ENCODE data around the gene LMF1. TPM values are rescaled to one million over a fixed set of nuclear protein-coding genes. Genes with fewer than 3 reads are reported as not detected.

Gene LMF1
- total RNA-seq, 1 donor from 2014 or later: 19.0 TPM

- H3K4me1 ChIP-seq: no peaks in the 10 kb centered on the region
- DNase-seq (no peak), ATAC-seq (peak; percentile 77)
- no peak overlapping the region for H3K27ac ChIP-seq
- intact Hi-C loops (cut with DNase I): loop anchor here (10.0 kb wide), 1 partner anchor 241 kb away; no protein-coding TSS in a partner anchor
- no peaks in the 10 kb centered on the region for H3K9me3 ChIP-seq
- H3K36me3 ChIP-seq: no peaks in the 10 kb centered on the region
- peak; percentile 43 for TF ChIP-seq CTCF (IDR thresholded peaks at IDR 0.05)
- peaks cover 61% of the 10 kb centered on the region for H3K27me3 ChIP-seq
- H3K4me3 ChIP-seq: no peak overlapping the region
These were observed 157.4 kb downstream of the LMF1 start for GRCh38 chr16:813204-813915.

- DNase-seq: no peak
These were observed 162.7 kb downstream of the LMF1 start for GRCh38 chr16:808085-808386.

GRCh38 chr16:807347-808084, 163.3 kb downstream of the LMF1 start:
- H3K27me3 ChIP-seq: peaks cover 8% of the 10 kb centered on the region
- DNase-seq (peak; percentile 97), ATAC-seq (peak; percentile 97)
- no peaks in the 10 kb centered on the region for H3K4me1 ChIP-seq
- H3K4me3 ChIP-seq: peak overlapping the region; percentile 94
- no peak for TF ChIP-seq CTCF (IDR thresholded peaks at IDR 0.05)
- intact Hi-C loops (cut with DNase I): no loop called here
- H3K9me3 ChIP-seq: no peaks in the 10 kb centered on the region
- H3K36me3 ChIP-seq: no peaks in the 10 kb centered on the region
- H3K27ac ChIP-seq: peak overlapping the region; percentile 97

More at GRCh38 chr16:808085-808386, 162.7 kb downstream of the LMF1 start:
- Histone ChIP-seq H3K27ac (peak overlapping the region; percentile 97), H3K36me3 (no peaks in the 10 kb centered on the region), H3K4me3 (peak overlapping the region; percentile 94), H3K9me3 (no peaks in the 10 kb centered on the region), H3K4me1 (no peaks in the 10 kb centered on the region), H3K27me3 (peaks cover 13% of the 10 kb centered on the region)
- TF ChIP-seq CTCF (IDR thresholded peaks at IDR 0.05): no peak
- intact Hi-C loops (cut with DNase I): no loop called here
- ATAC-seq: no peak

- H3K9me3 ChIP-seq: no peaks in the 10 kb centered on the region
- DNase-seq: no peak
- no peak for ATAC-seq
- no peaks in the 10 kb centered on the region for H3K4me1 ChIP-seq
- intact Hi-C loops (cut with DNase I): no loop called here
- no peaks in the 10 kb centered on the region for H3K36me3 ChIP-seq
- H3K27ac ChIP-seq: no peak overlapping the region
- no peak for TF ChIP-seq CTCF (IDR thresholded peaks at IDR 0.05)
- H3K27me3 ChIP-seq: peaks cover 17% of the 10 kb centered on the region
- no peak overlapping the region for H3K4me3 ChIP-seq
These were observed 165.3 kb downstream of the LMF1 start for GRCh38 chr16:805474-805873.

- DNase-seq (no peak), ATAC-seq (no peak)
- no peak for TF ChIP-seq CTCF (IDR thresholded peaks at IDR 0.05)
- H3K27me3 ChIP-seq: peaks cover 28% of the 10 kb centered on the region
- no peak overlapping the region for H3K4me3 ChIP-seq
- no peaks in the 10 kb centered on the region for H3K4me1 ChIP-seq
- H3K9me3 ChIP-seq: no peaks in the 10 kb centered on the region
- no peak overlapping the region for H3K27ac ChIP-seq
- H3K36me3 ChIP-seq: no peaks in the 10 kb centered on the region
- intact Hi-C loops (cut with DNase I): no loop called here
These were observed 166.4 kb downstream of the LMF1 start for GRCh38 chr16:804193-805048.

Measured in upper lobe of right lung (tissue), 1 donor.